GM15510 (cell line): ENCODE data around the gene CRYGC.
"Not testable (repeated sequence)": the region's sequence is repeated elsewhere in the genome, so short reads cannot be mapped to it uniquely, and the experiment has no call there.

Experiments used
- POLR2A ChIP-seq: IDR thresholded peaks from 3 replicates; pipeline ENCODE4 v1.6.1; 2011; ENCODE audit warnings: borderline replicate concordance; ENCODE audit not compliant: insufficient read length; ENCODE audit errors: extremely low read depth

The CRYGC gene

DNA sequence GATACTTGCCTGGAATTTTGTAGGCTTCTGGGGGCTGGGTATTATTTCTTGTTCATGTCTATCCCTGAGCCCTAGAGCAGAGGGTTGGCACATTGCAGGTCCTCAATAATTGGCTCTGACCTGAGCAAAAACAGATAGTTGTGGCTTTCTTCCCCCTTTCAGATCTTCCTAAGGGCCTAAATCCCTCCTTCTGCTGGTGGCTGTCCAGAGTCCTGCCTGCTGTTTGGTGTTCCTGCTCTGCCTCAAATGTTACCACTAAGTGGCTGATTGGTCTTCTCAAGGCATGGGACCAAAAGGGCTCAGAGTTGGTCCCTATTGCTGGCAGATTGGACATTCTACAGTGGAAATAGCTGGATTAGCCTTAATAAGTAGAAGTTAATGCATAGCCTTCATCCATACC is 17.4 kb upstream of the CRYGC start:
- TF ChIP-seq POLR2A = no peak

DNA sequence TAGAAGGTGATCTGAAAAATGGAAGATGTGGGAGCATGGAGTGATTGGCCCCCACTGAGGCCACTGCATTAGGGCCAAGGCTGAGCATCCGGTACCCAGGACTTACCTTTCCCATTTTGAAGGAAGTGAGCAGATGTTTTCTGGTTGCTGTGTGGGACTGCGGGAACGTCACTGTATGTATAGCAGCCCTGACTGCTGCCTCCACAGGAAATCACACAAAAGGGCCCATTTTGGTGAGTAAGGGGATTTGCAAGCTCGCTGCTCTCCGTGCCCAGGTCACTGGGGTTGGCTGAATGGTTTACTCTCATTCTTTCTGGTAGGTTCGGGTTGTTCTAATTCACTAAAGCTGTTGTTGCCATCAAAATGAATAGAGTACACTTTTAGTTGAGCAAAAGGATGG is 16.4 kb upstream of the CRYGC start, which contains the start of gene CRYGB:
TSS of gene CRYGB (minus strand) at position 153 of the 400 bp plus-strand sequence. CDS start at position 115, 38 bp downstream.
- no peak for TF ChIP-seq POLR2A

DNA sequence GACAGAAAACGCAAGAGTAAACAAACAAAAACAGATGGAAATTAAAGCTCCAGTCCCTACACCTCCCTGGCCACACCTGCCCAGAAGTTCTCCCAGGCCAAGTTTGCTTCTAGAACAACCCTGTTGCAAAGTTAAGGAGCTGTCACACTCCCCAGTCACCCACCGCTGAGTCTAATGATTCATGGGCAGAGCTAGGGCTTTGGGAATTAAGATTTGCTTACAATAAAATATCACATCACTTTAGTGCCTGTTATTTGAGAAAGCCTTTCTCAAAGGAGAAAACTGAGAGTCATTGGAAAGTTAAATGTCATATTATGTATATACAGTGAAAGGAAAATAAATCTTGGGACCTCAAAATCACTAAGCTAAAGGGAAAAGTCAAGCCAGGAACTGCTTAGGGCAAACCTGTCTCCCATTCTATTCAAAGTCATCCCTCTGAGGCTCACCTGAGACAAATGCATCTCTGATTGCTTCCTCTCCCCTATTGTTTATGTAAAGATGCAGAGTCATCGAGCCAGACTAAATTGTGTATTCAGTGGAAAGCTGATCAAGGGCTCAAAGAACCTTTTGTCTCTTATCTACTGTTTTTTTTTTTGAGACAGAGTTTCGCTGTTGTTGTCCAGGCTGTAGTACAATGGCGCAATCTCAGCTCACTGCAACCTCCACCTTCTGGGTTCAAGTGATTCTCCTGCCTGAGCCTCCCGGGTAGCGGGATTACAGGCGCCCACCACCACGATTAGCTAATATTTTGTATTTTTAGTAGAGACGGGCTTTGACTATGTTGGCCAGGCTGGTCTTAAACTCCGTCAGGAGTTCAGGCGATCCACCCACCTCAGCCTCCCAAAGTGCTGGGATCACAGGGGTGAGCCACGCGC is 13.5 kb upstream of the CRYGC start:
- TF ChIP-seq POLR2A = no peak

DNA sequence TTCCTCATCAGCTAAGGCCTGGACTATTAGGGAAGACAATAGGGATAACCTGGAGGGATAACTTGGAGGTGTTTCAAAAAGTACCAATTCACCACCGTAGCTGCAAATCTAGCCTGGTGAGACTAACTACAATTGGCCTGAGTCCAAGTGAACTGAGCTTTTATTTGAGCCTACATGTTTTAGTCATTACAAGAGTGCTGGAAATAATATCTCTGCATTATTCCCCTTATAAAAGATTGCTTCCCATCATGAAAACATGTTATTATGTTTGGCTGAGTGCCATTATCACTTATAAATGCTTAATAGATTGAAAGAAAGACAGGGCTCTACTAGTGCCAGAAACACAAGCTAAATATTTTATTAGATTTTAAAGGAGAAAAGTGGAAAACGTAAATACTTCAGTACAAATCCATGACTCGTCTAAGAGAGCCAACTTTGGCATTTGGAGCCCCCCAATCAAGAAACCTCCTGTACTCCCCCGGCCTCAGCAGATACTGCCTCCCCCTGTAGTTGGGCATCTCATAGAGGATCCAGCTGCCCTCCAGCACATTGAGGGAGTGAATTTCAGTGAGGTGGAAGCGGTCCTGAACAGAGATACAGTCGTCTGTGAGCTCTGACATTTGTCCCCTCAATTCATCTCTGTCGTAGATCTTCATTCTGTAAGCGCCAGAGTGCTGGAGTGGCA is 12.8 kb upstream of the CRYGC start:
- TF ChIP-seq POLR2A = no peak

DNA sequence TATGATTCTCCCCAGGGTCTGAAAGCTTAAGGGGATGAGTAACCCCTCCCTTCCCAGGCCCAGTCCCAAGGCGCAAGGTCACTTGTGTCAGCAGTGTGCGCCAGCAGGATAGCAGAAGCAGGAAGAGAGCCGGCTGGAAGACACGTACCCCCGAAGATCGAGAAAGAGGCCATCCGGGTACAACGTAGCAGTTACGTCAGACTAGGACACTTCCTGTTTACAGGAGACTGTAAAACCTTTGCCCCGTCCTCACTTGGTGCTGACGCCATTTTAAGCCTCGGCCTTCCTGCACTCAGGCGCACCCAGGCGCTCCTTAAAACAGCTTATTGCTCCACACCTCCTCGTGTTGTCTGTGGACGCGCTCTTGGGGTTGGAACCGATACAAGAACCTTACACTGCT is 9.8 kb upstream of the CRYGC start:
- TF ChIP-seq POLR2A = no peak

DNA sequence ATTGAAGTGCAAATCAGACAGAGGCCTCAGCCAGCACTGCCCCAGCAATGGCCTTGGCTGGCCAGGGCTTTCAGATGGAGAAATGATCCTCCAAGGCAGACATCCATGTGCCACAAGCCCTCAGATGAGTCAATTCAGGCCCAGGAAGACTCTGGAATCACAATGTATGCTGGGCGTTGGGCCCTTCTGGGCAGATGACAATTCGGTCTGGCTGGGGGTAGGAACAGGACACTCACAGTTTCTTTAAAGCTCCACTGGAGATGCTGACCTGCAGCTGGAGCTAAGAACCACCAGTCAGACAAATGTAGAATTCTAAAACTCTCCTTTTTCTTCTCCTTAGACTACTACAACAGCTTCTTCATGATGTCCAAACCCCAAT is 7.1 kb upstream of the CRYGC start:
- TF ChIP-seq POLR2A = no peak

DNA sequence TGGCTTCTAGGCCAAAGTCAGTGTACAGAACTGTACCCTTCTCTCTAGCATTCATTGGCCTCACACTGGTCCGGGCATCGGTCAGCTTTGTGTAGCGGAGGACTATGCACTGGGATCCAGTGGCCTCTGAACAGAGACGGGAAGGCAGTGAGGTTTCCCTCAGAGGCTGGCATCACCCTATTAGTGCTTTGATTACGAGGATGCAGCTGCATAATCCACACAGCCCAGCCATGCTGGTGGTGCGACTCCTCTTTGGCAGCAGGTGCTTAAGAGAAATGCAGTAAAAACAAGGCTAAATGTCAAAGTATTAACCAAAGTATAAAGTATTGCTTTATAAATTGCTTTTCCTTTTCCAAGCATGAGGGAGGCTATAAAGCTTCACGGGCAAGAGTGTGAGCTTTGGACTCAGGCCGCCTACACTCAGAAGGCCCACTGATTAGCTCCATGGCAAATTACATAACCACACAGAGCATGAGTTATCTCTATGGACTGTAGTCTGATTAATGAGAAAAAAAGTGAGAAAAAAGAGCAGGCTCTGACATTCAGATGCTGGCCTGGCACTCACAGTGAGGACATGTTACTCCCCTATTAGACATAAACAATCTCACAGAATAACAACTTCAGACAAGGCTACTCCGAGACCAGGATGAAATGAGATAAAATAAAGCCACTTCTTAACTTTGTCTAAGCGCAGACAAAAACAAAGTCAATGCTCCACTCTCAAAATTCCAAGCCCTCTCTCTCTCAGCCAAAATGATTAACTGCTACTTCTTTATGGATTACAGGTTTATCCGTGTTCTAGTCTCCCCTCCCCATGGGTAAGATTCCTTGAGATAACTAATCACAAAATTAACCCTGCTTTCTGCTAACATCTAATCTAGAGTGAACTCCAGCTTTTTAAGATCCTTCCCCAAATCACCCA is 6.4 kb upstream of the CRYGC start:
- no peak for TF ChIP-seq POLR2A

DNA sequence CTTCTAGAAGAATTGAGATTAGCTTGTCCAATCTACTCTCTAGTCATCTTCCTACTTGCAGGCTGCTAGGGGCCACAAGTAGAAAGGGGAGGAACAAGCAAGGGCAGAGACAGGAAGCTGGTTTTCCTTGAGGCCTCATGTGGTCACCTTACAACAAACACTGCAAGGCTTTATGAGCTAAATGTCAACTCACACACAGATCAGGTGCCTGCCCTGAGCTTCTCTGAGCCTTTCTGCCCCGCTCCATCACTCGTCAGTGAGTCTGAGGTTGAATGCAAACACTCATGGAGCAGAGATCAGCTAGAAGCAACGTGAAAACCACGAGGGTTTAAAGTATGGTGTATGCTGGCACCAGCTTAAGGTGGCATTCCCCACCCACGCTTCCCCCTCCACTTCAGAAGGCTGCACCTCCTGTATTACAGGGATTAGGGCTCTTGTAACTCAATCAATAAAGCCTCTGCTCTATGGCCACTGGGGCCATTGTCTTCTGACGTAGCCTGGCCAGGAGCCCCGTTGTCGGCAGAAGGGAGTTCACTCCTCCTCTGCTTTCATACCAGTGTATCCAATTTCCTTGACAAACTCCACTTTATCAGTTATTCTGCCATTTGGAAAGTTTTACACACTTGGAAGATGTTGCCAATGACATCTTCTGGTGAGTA is 5.4 kb upstream of the CRYGC start:
- no peak for TF ChIP-seq POLR2A

DNA sequence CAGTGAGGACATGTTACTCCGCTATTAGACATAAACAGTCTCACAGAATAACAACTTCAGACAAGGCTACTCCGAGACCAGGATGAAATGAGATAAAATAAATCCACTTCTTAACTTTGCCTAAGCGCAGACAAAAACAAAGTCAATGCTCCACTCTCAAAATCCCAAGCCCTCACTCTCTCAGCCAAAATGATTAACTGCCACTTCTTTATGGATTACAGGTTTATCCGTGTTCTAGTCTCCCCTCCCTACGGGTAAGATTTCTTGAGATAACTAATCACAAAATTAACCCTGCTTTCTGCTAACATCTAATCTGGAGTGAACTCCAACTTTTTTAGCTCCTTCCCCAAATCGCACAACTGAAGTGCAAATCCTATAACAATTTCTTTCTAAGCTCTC is 1.1 kb upstream of the CRYGC start:
- no peak for TF ChIP-seq POLR2A

DNA sequence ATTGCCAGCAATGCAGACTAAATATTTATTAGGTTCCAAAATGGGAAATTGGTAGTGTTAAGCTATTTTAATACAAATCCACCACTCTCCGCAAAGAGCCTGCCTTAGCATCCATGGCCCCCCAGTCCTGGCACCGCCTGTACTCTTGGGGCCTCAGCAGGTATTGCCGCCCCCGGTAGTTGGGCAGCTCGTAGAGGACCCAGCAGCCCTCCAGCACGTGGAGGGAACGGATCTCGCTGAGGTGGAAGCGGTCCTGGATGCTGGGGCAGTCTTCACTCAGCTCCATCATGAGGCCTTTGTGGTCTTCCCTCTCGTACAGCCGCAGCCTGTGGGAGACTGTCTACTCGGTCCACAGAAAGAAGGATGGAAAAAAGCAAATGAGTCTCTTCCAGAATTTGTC is 1.5 kb downstream of the CRYGC start:
- TF ChIP-seq POLR2A = no peak

DNA sequence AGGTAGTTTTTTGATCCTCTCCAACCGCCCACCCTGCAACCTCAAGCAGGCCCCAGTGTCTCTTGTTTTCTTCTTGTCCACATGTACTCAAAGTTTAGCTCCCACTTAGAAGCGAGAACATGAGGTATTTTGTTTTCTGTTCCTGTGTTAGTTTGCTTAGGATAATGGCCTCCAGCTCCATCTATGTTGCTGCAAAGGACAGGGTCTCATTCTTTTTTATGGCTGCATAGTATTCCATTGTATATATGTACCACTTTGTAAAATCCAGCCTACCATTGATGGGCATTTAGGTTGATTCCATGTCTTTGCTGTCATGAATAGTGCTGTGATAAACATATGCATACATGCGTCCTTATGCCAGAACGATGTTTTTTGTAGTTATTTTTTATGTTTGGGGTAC is 2.5 kb downstream of the CRYGC start:
- no peak for TF ChIP-seq POLR2A

DNA sequence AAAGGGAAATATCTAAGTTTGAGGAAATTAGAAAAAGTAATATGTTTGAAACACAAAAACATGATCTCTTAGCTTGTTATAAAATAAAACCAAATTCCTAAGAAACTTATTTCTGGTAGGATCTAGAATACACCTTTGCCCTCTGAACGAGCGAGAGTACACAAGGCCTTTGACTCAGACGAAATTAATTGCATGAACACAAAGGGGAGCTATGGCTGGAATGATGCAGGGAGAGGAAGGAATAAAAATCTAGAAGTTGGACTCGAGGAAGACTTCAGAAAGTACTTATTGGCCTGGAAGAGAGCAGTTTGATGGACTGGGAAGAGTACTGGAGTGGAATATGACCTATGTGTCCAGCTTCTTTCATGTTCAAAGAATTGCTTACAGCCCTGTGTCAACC is 4.4 kb downstream of the CRYGC start:
- no peak for TF ChIP-seq POLR2A

DNA sequence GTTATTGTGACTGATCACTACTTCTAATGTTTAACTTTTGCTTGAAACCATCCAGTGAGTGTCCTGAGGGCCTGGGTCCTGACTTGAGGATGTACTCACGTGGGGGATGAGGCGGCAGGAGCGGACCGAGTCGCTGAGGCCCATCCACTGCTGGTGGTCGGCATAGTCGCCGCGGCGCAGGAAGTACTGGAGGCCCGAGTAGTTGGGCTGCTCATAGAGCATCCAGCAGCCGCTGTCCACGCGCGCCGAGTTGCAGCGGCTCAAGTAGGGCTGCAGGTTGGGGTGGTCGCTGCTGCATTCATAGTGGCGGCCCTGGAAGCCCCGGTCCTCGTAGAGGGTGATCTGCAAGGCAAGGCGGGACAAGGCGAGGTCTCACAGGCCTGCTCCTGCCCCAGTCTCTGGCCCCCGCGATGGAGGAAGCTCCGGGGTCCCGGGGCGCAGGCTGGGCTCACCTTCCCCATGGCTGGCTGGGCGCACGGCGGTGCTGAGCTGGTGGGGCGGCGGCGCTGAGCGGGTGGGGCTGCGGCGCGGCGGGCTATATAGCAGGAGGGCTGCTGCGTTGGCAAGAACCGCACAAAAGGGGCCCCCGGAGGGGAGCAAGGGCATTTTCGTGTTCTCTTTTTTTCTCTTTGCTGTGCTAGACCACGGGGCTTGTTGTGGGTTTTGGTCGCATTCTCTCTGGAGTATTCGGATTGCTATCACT is 5.5 kb downstream of the CRYGC start, which contains the start of gene CRYGD:
TSS of gene CRYGD (minus strand) at position 512 of the 703 bp plus-strand sequence. CDS start at position 461, 51 bp downstream.
- not testable (repeated sequence) for TF ChIP-seq POLR2A

DNA sequence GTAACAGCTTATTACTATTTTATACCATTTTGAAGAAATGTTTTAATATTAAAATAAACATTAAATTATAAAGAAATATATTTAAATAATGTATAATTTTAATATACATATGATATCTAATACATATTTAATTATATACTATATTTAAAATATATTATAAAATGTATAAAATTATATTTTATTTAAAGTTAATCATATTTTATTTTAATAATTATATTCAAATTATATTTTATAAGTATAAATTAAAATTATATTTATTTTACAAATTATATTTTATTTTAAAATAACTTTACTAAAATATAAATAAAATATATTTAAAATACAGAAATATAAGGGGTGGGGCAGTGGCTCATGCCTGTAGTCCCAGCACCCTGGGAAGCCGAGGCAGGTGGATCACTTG is 7.4 kb downstream of the CRYGC start:
- no peak for TF ChIP-seq POLR2A

DNA sequence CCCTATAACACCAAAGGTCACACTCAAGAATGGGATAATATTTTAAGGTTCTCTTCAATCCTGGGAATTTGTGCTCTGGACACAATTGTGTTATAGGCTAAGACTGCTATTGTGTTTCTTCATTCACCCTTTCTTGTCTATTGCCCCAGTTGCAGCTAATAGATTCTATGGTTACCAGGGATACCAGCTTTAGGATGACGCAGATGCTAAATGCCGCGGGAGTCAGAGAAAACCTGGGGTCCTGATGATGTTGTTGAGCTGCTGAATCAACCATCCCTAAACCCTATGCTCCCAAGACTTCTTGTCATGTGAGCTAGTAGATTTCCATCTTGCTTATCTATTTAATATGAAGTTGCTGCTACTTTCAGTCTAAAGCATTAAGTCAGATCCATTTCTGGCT is 10.7 kb downstream of the CRYGC start:
- TF ChIP-seq POLR2A = no peak

DNA sequence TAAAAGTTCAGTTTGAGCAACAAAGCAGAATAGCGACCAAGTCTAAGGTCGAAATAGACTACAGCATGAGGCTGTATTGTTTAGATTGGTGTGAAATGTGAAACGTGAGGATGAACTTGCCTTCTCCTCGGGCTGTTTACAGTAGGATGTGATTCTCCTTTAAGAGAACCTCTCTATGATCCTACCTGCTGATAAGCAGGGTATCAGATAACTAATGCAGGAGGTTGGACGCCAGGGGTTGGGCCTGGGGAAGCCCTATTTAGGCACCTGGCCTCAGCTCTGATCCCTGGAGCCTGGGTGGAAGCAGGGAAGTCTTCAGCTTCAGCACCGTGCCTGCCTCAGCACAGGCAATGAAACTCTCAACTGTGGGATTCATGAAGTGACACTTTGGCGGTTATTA is 16.7 kb downstream of the CRYGC start:
- no peak for TF ChIP-seq POLR2A
